ENCODE measurements around the gene KCNQ5. TPM values are rescaled to one million over a fixed set of nuclear protein-coding genes. Genes with fewer than 3 reads are reported as not detected.

The KCNQ5 gene
- total RNA-seq, 1 experiment from 2014 or later, result not detected

- Histone ChIP-seq H3K27me3 (ENCODE audit: insufficient read depth, low read length) (peaks cover 7% of the 10 kb centered on the region), H3K4me2 (ENCODE audit: low read length) (no peak overlapping the region), H3K9ac (ENCODE audit: low read length) (no peak overlapping the region), H3K27ac (ENCODE audit: low read depth, low read length) (no peak overlapping the region), H3K4me1 (ENCODE audit: control insufficient read depth in 1 of 2, insufficient read depth in 2 of 2, low read length in 2 of 2) (no peaks in the 10 kb centered on the region), H3K79me2 (ENCODE audit: insufficient read depth, low read length) (no peaks in the 10 kb centered on the region), H4K20me1 (ENCODE audit: insufficient read depth) (no peaks in the 10 kb centered on the region), H3K9me3 (ENCODE audit: control insufficient read depth in 1 of 2, insufficient read depth in 1 of 2, low read depth in 1 of 2, low read length in 2 of 2) (no peaks in the 10 kb centered on the region), H3K36me3 (ENCODE audit: control insufficient read depth in 1 of 2, insufficient read depth in 2 of 2, low read length in 2 of 2) (no peaks in the 10 kb centered on the region), H3K9me2 (ENCODE audit: insufficient read depth) (no peaks in the 10 kb centered on the region), H3K4me3 (replicated peaks in 1 of 2; ENCODE audit: low read depth in 1 of 2, low read length in 2 of 2) (no peak overlapping the region), H2AFZ (ENCODE audit: low read depth, low read length, poor library complexity, severe bottlenecking) (no peak overlapping the region)
- no peak for ATAC-seq
- TF ChIP-seq YY1 (IDR thresholded peaks at IDR 0.05; ENCODE audit: extremely low read depth, insufficient replicate concordance, low read depth, low read length), result no peak
- TF ChIP-seq POLR2A (IDR thresholded peaks at IDR 0.05; ENCODE audit: borderline replicate concordance, extremely low read depth, insufficient read depth, insufficient read length), result no peak
- TF ChIP-seq ATF3 (IDR thresholded peaks at IDR 0.05), result no peak
- RAD21 ChIA-PET (ENCODE audit: low non-redundant PET in 1 of 2, low total read pairs in 2 of 2, uncharacterized antibody in 2 of 2, unreplicated experiment in 2 of 2), result no interaction called here
- intact Hi-C loops (cut with micrococcal nuclease), result no loop called here
- no peak for DNase-seq (ENCODE audit: low read depth, low spot score)
- CTCF ChIA-PET, result interaction anchor here (1.0 kb wide), 1 partner anchor 427 kb away, joined by 3 read pairs; no protein-coding TSS in a partner anchor
- BruUV-seq (replicated peaks), result no TSS peak
- POLR2A ChIA-PET, result no interaction called here
Observed at GRCh38 chr6:72702421-72702820, 80.6 kb downstream of the KCNQ5 start.

- no peak for ATAC-seq
- Histone ChIP-seq H3K27me3 (ENCODE audit: insufficient read depth, low read length) (peaks cover 7% of the 10 kb centered on the region), H3K4me2 (ENCODE audit: low read length) (no peak overlapping the region), H3K4me1 (ENCODE audit: control insufficient read depth in 1 of 2, insufficient read depth in 2 of 2, low read length in 2 of 2) (no peaks in the 10 kb centered on the region), H3K9ac (ENCODE audit: low read length) (no peak overlapping the region), H2AFZ (ENCODE audit: low read depth, low read length, poor library complexity, severe bottlenecking) (no peak overlapping the region), H4K20me1 (ENCODE audit: insufficient read depth) (no peaks in the 10 kb centered on the region), H3K36me3 (ENCODE audit: control insufficient read depth in 1 of 2, insufficient read depth in 2 of 2, low read length in 2 of 2) (no peaks in the 10 kb centered on the region), H3K79me2 (ENCODE audit: insufficient read depth, low read length) (no peaks in the 10 kb centered on the region), H3K9me3 (ENCODE audit: control insufficient read depth in 1 of 2, insufficient read depth in 1 of 2, low read depth in 1 of 2, low read length in 2 of 2) (no peaks in the 10 kb centered on the region), H3K27ac (ENCODE audit: low read depth, low read length) (no peak overlapping the region), H3K4me3 (replicated peaks in 1 of 2; ENCODE audit: low read depth in 1 of 2, low read length in 2 of 2) (no peak overlapping the region), H3K9me2 (ENCODE audit: insufficient read depth) (no peaks in the 10 kb centered on the region)
- no peak for TF ChIP-seq POLR2AphosphoS5 (IDR thresholded peaks at IDR 0.05; ENCODE audit: low read depth, low read length)
- no peak for TF ChIP-seq MAX (IDR thresholded peaks at IDR 0.05)
- ChIA-PET POLR2A (no interaction called here), CTCF (no interaction called here), RAD21 (ENCODE audit: low non-redundant PET in 1 of 2, low total read pairs in 2 of 2, uncharacterized antibody in 2 of 2, unreplicated experiment in 2 of 2) (no interaction called here)
- DNase-seq (ENCODE audit: low read depth, low spot score), result no peak
- BruUV-seq (replicated peaks), result no TSS peak
- intact Hi-C loops (cut with micrococcal nuclease), result no loop called here
Observed at GRCh38 chr6:72703093-72703492, 81.2 kb downstream of the KCNQ5 start.

Data from HCT116 (cell line).